ENCODE results near the gene DBN1.

Gene DBN1

GRCh38 chr5:177448244-177448950, 25.0 kb downstream of the DBN1 start:
- no peak overlapping the region for H3K23ac ChIP-seq (ENCODE audit: low read length)
- no peak overlapping the region for H2BK12ac ChIP-seq (ENCODE audit: low read length)
- no peak overlapping the region for H4K91ac ChIP-seq (ENCODE audit: low read depth, low read length)
- no peak for DNase-seq
- no peak overlapping the region for H2AFZ ChIP-seq (ENCODE audit: insufficient read depth, low read length, poor library complexity)
- H3K27me3 ChIP-seq (ENCODE audit: insufficient read depth, low read length): peaks cover 6% of the 10 kb centered on the region
- no peaks in the 10 kb centered on the region for H3K36me3 ChIP-seq (ENCODE audit: control insufficient read depth in 1 of 2, insufficient read depth in 2 of 2, low read length in 2 of 2)
- no peak overlapping the region for H4K12ac ChIP-seq (ENCODE audit: low read depth, low read length)
- H3K14ac ChIP-seq (ENCODE audit: low read length): no peak overlapping the region
- H3K79me2 ChIP-seq (ENCODE audit: control insufficient read depth, insufficient read depth, low read length, poor library complexity): no peaks in the 10 kb centered on the region
- peaks cover 2% of the 10 kb centered on the region for H3K79me1 ChIP-seq (ENCODE audit: low read length)
- no peak overlapping the region for H2BK5ac ChIP-seq (ENCODE audit: low read depth, low read length, poor library complexity)
- H3K4me1 ChIP-seq (ENCODE audit: control insufficient read depth in 1 of 2, insufficient read depth in 2 of 2, low read length in 2 of 2): peaks cover 5 to 15% of the 10 kb centered on the region in 2 experiments
- no CpG with 5 or more reads among the region's 6 CpGs for WGBS (ENCODE audit: extremely low coverage, insufficient coverage, insufficient read length)
- no peak overlapping the region for H3K4ac ChIP-seq (ENCODE audit: low read depth, low read length)
- H3K9me3 ChIP-seq (ENCODE audit: insufficient read depth, low read depth, low read length): peaks cover 6% of the 10 kb centered on the region
- no peak overlapping the region for H2BK120ac ChIP-seq (ENCODE audit: insufficient read depth, low read length, poor library complexity)
- H3K27ac ChIP-seq (ENCODE audit: low read depth, low read length): no peak overlapping the region
- H3K4me2 ChIP-seq (ENCODE audit: low read length): no peak overlapping the region
- H3K4me3 ChIP-seq (ENCODE audit: low read depth, low read length): no peak overlapping the region
- no peak overlapping the region for H3K18ac ChIP-seq (ENCODE audit: low read length)
- H2AK5ac ChIP-seq (ENCODE audit: low read length): no peak overlapping the region
- no peak overlapping the region for H4K8ac ChIP-seq (ENCODE audit: low read depth, low read length)
- H3K9ac ChIP-seq (ENCODE audit: low read length): no peak overlapping the region

- Histone ChIP-seq H4K12ac (ENCODE audit: low read depth, low read length) (no peak overlapping the region), H3K14ac (ENCODE audit: low read length) (no peak overlapping the region), H4K8ac (ENCODE audit: low read depth, low read length) (no peak overlapping the region), H3K4me3 (ENCODE audit: low read depth, low read length) (no peak overlapping the region), H2BK120ac (ENCODE audit: insufficient read depth, low read length, poor library complexity) (no peak overlapping the region), H3K79me2 (ENCODE audit: control insufficient read depth, insufficient read depth, low read length, poor library complexity) (no peaks in the 10 kb centered on the region), H3K9me3 (ENCODE audit: insufficient read depth, low read depth, low read length) (peaks cover 6% of the 10 kb centered on the region), H3K27ac (ENCODE audit: low read depth, low read length) (no peak overlapping the region), H2AK5ac (ENCODE audit: low read length) (no peak overlapping the region), H2BK12ac (ENCODE audit: low read length) (no peak overlapping the region), H3K23ac (ENCODE audit: low read length) (no peak overlapping the region), H3K18ac (ENCODE audit: low read length) (no peak overlapping the region), H3K36me3 (ENCODE audit: control insufficient read depth in 1 of 2, insufficient read depth in 2 of 2, low read length in 2 of 2) (no peaks in the 10 kb centered on the region), H4K91ac (ENCODE audit: low read depth, low read length) (no peak overlapping the region), H3K79me1 (ENCODE audit: low read length) (peaks cover 2% of the 10 kb centered on the region), H2AFZ (ENCODE audit: insufficient read depth, low read length, poor library complexity) (no peak overlapping the region), H3K9ac (ENCODE audit: low read length) (no peak overlapping the region), H3K27me3 (ENCODE audit: insufficient read depth, low read length) (peaks cover 6% of the 10 kb centered on the region), H3K4me1 (ENCODE audit: control insufficient read depth in 1 of 2, insufficient read depth in 2 of 2, low read length in 2 of 2) (peaks cover 5 to 15% of the 10 kb centered on the region in 2 experiments), H3K4ac (ENCODE audit: low read depth, low read length) (no peak overlapping the region), H3K4me2 (ENCODE audit: low read length) (peak overlapping the region; percentile 25), H2BK5ac (ENCODE audit: low read depth, low read length, poor library complexity) (no peak overlapping the region)
- no peak for DNase-seq
- no CpG with 5 or more reads among the region's 23 CpGs for WGBS (ENCODE audit: extremely low coverage, insufficient coverage, insufficient read length)
These were observed 25.7 kb downstream of the DBN1 start for GRCh38 chr5:177447611-177448243.

- Histone ChIP-seq H4K8ac (ENCODE audit: low read depth, low read length) (peak overlapping the region; percentile 3), H3K4me3 (ENCODE audit: low read depth, low read length) (peak overlapping the region; percentile 78), H3K4me2 (ENCODE audit: low read length) (peak overlapping the region; percentile 94), H3K23ac (ENCODE audit: low read length) (no peak overlapping the region), H3K18ac (ENCODE audit: low read length) (no peak overlapping the region), H3K9ac (ENCODE audit: low read length) (no peak overlapping the region), H2AK5ac (ENCODE audit: low read length) (no peak overlapping the region), H3K14ac (ENCODE audit: low read length) (no peak overlapping the region), H3K4ac (ENCODE audit: low read depth, low read length) (no peak overlapping the region), H2AFZ (ENCODE audit: insufficient read depth, low read length, poor library complexity) (no peak overlapping the region), H4K91ac (ENCODE audit: low read depth, low read length) (no peak overlapping the region), H2BK5ac (ENCODE audit: low read depth, low read length, poor library complexity) (no peak overlapping the region), H3K79me1 (ENCODE audit: low read length) (peaks cover 2% of the 10 kb centered on the region), H2BK12ac (ENCODE audit: low read length) (no peak overlapping the region), H4K12ac (ENCODE audit: low read depth, low read length) (no peak overlapping the region), H3K79me2 (ENCODE audit: control insufficient read depth, insufficient read depth, low read length, poor library complexity) (no peaks in the 10 kb centered on the region), H3K27me3 (ENCODE audit: insufficient read depth, low read length) (peaks cover 6% of the 10 kb centered on the region), H3K36me3 (ENCODE audit: control insufficient read depth in 1 of 2, insufficient read depth in 2 of 2, low read length in 2 of 2) (peaks cover 2 to 4% of the 10 kb centered on the region in 2 experiments), H2BK120ac (ENCODE audit: insufficient read depth, low read length, poor library complexity) (no peak overlapping the region), H3K27ac (ENCODE audit: low read depth, low read length) (no peak overlapping the region), H3K4me1 (ENCODE audit: control insufficient read depth in 1 of 2, insufficient read depth in 2 of 2, low read length in 2 of 2) (peaks cover 5 to 15% of the 10 kb centered on the region in 2 experiments), H3K9me3 (ENCODE audit: insufficient read depth, low read depth, low read length) (peaks cover 6% of the 10 kb centered on the region)
- DNase-seq: no peak
- no CpG with 5 or more reads among the region's 52 CpGs for WGBS (ENCODE audit: extremely low coverage, insufficient coverage, insufficient read length)
These were observed 26.3 kb downstream of the DBN1 start for GRCh38 chr5:177447066-177447610.

GRCh38 chr5:177446200-177447065, 27.0 kb downstream of the DBN1 start, which contains the start of gene PRR7:
TSS of gene PRR7 (plus strand) at chr5:177446814. CDS start at chr5:177455068, 8,254 bp downstream.
- Histone ChIP-seq H2BK5ac (ENCODE audit: low read depth, low read length, poor library complexity) (no peak within 1 kb of the TSS), H3K36me3 (ENCODE audit: control insufficient read depth in 1 of 2, insufficient read depth in 2 of 2, low read length in 2 of 2) (peaks cover 8 to 11% of the 10 kb centered on the region in 2 experiments), H4K91ac (ENCODE audit: low read depth, low read length) (no peak within 1 kb of the TSS), H2BK120ac (ENCODE audit: insufficient read depth, low read length, poor library complexity) (no peak within 1 kb of the TSS), H3K14ac (ENCODE audit: low read length) (peak within 1 kb of the TSS; percentile 15), H2AFZ (ENCODE audit: insufficient read depth, low read length, poor library complexity) (peak within 1 kb of the TSS; percentile 43), H3K4ac (ENCODE audit: low read depth, low read length) (no peak within 1 kb of the TSS), H3K79me1 (ENCODE audit: low read length) (peaks cover 2% of the 10 kb centered on the region), H3K4me3 (ENCODE audit: low read depth, low read length) (peak within 1 kb of the TSS; percentile 78), H4K12ac (ENCODE audit: low read depth, low read length) (peak within 1 kb of the TSS; percentile 6), H3K4me2 (ENCODE audit: low read length) (peak within 1 kb of the TSS; percentile 94), H3K18ac (ENCODE audit: low read length) (no peak within 1 kb of the TSS), H3K23ac (ENCODE audit: low read length) (no peak within 1 kb of the TSS), H3K9ac (ENCODE audit: low read length) (no peak within 1 kb of the TSS), H3K9me3 (ENCODE audit: insufficient read depth, low read depth, low read length) (peaks cover 6% of the 10 kb centered on the region), H3K4me1 (ENCODE audit: control insufficient read depth in 1 of 2, insufficient read depth in 2 of 2, low read length in 2 of 2) (peaks cover 5 to 15% of the 10 kb centered on the region in 2 experiments), H3K79me2 (ENCODE audit: control insufficient read depth, insufficient read depth, low read length, poor library complexity) (no peaks in the 10 kb centered on the region), H2AK5ac (ENCODE audit: low read length) (no peak within 1 kb of the TSS), H2BK12ac (ENCODE audit: low read length) (no peak within 1 kb of the TSS), H4K8ac (ENCODE audit: low read depth, low read length) (peak within 1 kb of the TSS; percentile 10), H3K27me3 (ENCODE audit: insufficient read depth, low read length) (peaks cover 6% of the 10 kb centered on the region), H3K27ac (ENCODE audit: low read depth, low read length) (no peak within 1 kb of the TSS)
- no CpG with 5 or more reads among the region's 89 CpGs for WGBS (ENCODE audit: extremely low coverage, insufficient coverage, insufficient read length)
- peak in 1 of 2 donors; percentile 58 for DNase-seq
